ENCODE results near the gene THSD1.
"Not testable (repeated sequence)": the region's sequence is repeated elsewhere in the genome, so short reads cannot be mapped to it uniquely, and the experiment has no call there.

GRCh38 chr13:52408071-52408658 lies 2.2 kb upstream of the THSD1 start:
- not testable (repeated sequence) for TF ChIP-seq CTCF (IDR thresholded peaks at IDR 0.05); POLR2A (IDR thresholded peaks at IDR 0.05; ENCODE audit: low read length); REST (IDR thresholded peaks at IDR 0.05); NR3C1 (IDR thresholded peaks at IDR 0.05); CHD2 (IDR thresholded peaks at IDR 0.05; ENCODE audit: low read length, partially characterized antibody); EP300 (IDR thresholded peaks at IDR 0.05); RFX5 (IDR thresholded peaks at IDR 0.05); USF2 (IDR thresholded peaks at IDR 0.05); MAX (IDR thresholded peaks at IDR 0.05); ZFP36 (IDR thresholded peaks at IDR 0.05; ENCODE audit: borderline replicate concordance, partially characterized antibody); HDAC2 (IDR thresholded peaks at IDR 0.05)

Measured in A549 (cell line).